ENCODE measurements around the gene KLRG1.

DNA sequence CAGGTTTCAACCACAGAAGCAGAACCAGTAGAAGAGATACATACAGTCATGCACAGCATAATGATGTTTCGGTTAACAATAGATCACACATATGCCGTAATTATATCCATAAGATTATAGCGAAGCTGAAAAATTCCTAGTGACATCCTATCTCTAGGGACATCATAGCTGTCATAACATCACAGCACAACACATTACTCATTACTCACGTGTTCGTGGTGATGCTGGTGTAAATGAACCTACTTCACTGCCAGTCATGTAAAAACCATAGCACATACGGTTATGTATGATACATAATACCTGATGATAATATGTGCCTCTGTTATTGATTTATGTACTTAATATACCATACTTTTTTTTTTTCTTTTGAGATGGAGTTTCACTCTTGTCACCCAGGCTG is 44.7 kb downstream of the KLRG1 start:
- TF ChIP-seq CTCF (IDR thresholded peaks at IDR 0.05 in 8 of 11, conservative IDR thresholded peaks at IDR 0.05 in 3 of 11) = no peak
- no peak for TF ChIP-seq POLR2AphosphoS5 (IDR thresholded peaks at IDR 0.05)
